ENCODE measurements around the gene CNTN4. TPM values are rescaled to one million over a fixed set of nuclear protein-coding genes. Genes with fewer than 3 reads are reported as not detected.

The CNTN4 gene
- total and polyA plus RNA-seq, 2 experiments from 2014 or later = 0.91 to 4.0 TPM

DNA sequence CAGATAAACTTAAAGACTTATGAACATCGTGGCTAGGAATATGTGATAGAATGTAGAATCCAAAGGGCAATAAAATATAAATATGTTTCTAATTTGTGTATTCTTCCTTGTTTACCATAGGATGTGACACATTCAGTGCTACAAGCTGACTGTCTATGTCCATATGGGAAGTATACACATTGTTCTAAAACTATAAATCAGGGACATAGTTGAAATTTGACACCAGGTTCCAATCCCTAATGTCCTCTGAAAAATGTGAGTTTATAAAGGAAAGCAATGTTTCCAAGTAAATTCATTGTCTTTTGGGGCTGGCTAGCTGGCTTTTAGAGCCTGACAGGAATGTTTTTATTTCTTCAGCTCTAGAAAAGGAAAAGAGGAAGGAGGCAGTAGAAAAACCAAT is 273.6 kb downstream of the CNTN4 start:
- H2AFZ ChIP-seq = no peak overlapping the region

More for the DNA sequence above, 273.6 kb downstream of the CNTN4 start:
- Mint-ChIP-seq H3K36me3 (ENCODE audit: low read depth) (peaks cover 27% of the 10 kb centered on the region; the same call in 2 of the 3 replicates), H3K4me3 (no peak overlapping the region), H3K27me3 (ENCODE audit: insufficient read depth, low read depth, poor library complexity) (no peaks in the 10 kb centered on the region), H3K9me3 (peaks cover 97% of the 10 kb centered on the region), H3K4me1 (no peaks in the 10 kb centered on the region), H3K27ac (no peak overlapping the region)
- Histone ChIP-seq H3K27me3 (ENCODE audit: insufficient read depth) (no peaks in the 10 kb centered on the region), H3K36me3 (ENCODE audit: insufficient read depth) (no peaks in the 10 kb centered on the region), H3K27ac (ENCODE audit: low read depth) (no peak overlapping the region), H3K79me2 (replicated peaks; ENCODE audit: insufficient read depth) (no peaks in the 10 kb centered on the region), H3K4me3 (no peak overlapping the region), H3F3A (replicated peaks; ENCODE audit: low read depth) (no peaks in the 10 kb centered on the region), H3K4me1 (ENCODE audit: insufficient read depth) (no peaks in the 10 kb centered on the region), H3K9me2 (ENCODE audit: insufficient read depth) (no peaks in the 10 kb centered on the region), H4K20me1 (replicated peaks; ENCODE audit: insufficient read depth) (no peaks in the 10 kb centered on the region), H3K4me2 (no peak overlapping the region)
- no peak for TF ChIP-seq CREB1 (CRISPR knock-in tag; IDR thresholded peaks at IDR 0.05; ENCODE audit: low read depth)
- TF ChIP-seq EZH2phosphoT487 (IDR thresholded peaks at IDR 0.05; ENCODE audit: unreplicated experiment) = no peak
- no peak for TF ChIP-seq JUNB (IDR thresholded peaks at IDR 0.05; ENCODE audit: unreplicated experiment)
- no peak for TF ChIP-seq STAT1 (IDR thresholded peaks at IDR 0.05; ENCODE audit: unreplicated experiment)
- no peak for TF ChIP-seq EZH2 (IDR thresholded peaks at IDR 0.05; ENCODE audit: low read depth, unreplicated experiment)
- TF ChIP-seq, protein P1, sequence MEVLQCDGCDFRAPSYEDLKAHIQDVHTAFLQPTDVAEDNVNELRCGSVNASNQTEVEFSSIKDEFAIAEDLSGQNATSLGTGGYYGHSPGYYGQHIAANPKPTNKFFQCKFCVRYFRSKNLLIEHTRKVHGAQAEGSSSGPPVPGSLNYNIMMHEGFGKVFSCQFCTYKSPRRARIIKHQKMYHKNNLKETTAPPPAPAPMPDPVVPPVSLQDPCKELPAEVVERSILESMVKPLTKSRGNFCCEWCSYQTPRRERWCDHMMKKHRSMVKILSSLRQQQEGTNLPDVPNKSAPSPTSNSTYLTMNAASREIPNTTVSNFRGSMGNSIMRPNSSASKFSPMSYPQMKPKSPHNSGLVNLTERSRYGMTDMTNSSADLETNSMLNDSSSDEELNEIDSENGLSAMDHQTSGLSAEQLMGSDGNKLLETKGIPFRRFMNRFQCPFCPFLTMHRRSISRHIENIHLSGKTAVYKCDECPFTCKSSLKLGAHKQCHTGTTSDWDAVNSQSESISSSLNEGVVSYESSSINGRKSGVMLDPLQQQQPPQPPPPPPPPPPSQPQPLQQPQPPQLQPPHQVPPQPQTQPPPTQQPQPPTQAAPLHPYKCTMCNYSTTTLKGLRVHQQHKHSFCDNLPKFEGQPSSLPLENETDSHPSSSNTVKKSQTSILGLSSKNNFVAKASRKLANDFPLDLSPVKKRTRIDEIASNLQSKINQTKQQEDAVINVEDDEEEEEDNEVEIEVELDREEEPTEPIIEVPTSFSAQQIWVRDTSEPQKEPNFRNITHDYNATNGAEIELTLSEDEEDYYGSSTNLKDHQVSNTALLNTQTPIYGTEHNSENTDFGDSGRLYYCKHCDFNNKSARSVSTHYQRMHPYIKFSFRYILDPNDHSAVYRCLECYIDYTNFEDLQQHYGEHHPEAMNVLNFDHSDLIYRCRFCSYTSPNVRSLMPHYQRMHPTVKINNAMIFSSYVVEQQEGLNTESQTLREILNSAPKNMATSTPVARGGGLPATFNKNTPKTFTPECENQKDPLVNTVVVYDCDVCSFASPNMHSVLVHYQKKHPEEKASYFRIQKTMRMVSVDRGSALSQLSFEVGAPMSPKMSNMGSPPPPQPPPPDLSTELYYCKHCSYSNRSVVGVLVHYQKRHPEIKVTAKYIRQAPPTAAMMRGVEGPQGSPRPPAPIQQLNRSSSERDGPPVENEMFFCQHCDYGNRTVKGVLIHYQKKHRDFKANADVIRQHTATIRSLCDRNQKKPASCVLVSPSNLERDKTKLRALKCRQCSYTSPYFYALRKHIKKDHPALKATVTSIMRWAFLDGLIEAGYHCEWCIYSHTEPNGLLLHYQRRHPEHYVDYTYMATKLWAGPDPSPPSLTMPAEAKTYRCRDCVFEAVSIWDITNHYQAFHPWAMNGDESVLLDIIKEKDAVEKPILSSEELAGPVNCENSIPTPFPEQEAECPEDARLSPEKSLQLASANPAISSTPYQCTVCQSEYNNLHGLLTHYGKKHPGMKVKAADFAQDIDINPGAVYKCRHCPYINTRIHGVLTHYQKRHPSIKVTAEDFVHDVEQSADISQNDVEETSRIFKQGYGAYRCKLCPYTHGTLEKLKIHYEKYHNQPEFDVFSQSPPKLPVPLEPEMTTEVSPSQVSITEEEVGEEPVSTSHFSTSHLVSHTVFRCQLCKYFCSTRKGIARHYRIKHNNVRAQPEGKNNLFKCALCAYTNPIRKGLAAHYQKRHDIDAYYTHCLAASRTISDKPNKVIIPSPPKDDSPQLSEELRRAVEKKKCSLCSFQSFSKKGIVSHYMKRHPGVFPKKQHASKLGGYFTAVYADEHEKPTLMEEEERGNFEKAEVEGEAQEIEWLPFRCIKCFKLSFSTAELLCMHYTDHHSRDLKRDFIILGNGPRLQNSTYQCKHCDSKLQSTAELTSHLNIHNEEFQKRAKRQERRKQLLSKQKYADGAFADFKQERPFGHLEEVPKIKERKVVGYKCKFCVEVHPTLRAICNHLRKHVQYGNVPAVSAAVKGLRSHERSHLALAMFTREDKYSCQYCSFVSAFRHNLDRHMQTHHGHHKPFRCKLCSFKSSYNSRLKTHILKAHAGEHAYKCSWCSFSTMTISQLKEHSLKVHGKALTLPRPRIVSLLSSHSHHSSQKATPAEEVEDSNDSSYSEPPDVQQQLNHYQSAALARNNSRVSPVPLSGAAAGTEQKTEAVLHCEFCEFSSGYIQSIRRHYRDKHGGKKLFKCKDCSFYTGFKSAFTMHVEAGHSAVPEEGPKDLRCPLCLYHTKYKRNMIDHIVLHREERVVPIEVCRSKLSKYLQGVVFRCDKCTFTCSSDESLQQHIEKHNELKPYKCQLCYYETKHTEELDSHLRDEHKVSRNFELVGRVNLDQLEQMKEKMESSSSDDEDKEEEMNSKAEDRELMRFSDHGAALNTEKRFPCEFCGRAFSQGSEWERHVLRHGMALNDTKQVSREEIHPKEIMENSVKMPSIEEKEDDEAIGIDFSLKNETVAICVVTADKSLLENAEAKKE (CRISPR knock-in tag; IDR thresholded peaks at IDR 0.05) = no peak
- TF ChIP-seq ZNF331 (CRISPR knock-in tag; IDR thresholded peaks at IDR 0.05; ENCODE audit: low read depth) = no peak
- TF ChIP-seq, protein P2, sequence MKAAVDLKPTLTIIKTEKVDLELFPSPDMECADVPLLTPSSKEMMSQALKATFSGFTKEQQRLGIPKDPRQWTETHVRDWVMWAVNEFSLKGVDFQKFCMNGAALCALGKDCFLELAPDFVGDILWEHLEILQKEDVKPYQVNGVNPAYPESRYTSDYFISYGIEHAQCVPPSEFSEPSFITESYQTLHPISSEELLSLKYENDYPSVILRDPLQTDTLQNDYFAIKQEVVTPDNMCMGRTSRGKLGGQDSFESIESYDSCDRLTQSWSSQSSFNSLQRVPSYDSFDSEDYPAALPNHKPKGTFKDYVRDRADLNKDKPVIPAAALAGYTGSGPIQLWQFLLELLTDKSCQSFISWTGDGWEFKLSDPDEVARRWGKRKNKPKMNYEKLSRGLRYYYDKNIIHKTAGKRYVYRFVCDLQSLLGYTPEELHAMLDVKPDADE (IDR thresholded peaks at IDR 0.05) = no peak
- TF ChIP-seq, protein P3, sequence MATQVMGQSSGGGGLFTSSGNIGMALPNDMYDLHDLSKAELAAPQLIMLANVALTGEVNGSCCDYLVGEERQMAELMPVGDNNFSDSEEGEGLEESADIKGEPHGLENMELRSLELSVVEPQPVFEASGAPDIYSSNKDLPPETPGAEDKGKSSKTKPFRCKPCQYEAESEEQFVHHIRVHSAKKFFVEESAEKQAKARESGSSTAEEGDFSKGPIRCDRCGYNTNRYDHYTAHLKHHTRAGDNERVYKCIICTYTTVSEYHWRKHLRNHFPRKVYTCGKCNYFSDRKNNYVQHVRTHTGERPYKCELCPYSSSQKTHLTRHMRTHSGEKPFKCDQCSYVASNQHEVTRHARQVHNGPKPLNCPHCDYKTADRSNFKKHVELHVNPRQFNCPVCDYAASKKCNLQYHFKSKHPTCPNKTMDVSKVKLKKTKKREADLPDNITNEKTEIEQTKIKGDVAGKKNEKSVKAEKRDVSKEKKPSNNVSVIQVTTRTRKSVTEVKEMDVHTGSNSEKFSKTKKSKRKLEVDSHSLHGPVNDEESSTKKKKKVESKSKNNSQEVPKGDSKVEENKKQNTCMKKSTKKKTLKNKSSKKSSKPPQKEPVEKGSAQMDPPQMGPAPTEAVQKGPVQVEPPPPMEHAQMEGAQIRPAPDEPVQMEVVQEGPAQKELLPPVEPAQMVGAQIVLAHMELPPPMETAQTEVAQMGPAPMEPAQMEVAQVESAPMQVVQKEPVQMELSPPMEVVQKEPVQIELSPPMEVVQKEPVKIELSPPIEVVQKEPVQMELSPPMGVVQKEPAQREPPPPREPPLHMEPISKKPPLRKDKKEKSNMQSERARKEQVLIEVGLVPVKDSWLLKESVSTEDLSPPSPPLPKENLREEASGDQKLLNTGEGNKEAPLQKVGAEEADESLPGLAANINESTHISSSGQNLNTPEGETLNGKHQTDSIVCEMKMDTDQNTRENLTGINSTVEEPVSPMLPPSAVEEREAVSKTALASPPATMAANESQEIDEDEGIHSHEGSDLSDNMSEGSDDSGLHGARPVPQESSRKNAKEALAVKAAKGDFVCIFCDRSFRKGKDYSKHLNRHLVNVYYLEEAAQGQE (IDR thresholded peaks at IDR 0.05; ENCODE audit: unreplicated experiment) = no peak
- TF ChIP-seq ZNF114 (CRISPR knock-in tag; IDR thresholded peaks at IDR 0.05) = no peak
- TF ChIP-seq POLR2AphosphoS5 (IDR thresholded peaks at IDR 0.05; ENCODE audit: low read depth) = no peak
- TF ChIP-seq, protein P4, sequence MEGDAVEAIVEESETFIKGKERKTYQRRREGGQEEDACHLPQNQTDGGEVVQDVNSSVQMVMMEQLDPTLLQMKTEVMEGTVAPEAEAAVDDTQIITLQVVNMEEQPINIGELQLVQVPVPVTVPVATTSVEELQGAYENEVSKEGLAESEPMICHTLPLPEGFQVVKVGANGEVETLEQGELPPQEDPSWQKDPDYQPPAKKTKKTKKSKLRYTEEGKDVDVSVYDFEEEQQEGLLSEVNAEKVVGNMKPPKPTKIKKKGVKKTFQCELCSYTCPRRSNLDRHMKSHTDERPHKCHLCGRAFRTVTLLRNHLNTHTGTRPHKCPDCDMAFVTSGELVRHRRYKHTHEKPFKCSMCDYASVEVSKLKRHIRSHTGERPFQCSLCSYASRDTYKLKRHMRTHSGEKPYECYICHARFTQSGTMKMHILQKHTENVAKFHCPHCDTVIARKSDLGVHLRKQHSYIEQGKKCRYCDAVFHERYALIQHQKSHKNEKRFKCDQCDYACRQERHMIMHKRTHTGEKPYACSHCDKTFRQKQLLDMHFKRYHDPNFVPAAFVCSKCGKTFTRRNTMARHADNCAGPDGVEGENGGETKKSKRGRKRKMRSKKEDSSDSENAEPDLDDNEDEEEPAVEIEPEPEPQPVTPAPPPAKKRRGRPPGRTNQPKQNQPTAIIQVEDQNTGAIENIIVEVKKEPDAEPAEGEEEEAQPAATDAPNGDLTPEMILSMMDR (conservative IDR thresholded peaks at IDR 0.05; ENCODE audit: low read depth in 2 of 2) = no peak
- no peak for TF ChIP-seq NANOG (IDR thresholded peaks at IDR 0.05; ENCODE audit: borderline replicate concordance)
- ATAC-seq (no peak), DNase-seq (ENCODE audit: low spot score) (no peak)

Measured in GM23338 (cell line).